Liver (tissue), 9 donors: ENCODE results near the gene SMYD2. TPM values are rescaled to one million over a fixed set of nuclear protein-coding genes. Genes with fewer than 3 reads are reported as not detected.

ENCODE experiments used
- DNase-seq: peaks from one replicate; pipeline ENCODE4 v3.0.0-alpha.2; 2017; ENCODE audit warnings: low spot score
- H3K27ac ChIP-seq, 2 donors: one replicate each; pipeline ENCODE4 v1.7.0; 2013; ENCODE audit warnings: inconsistent platforms in 2 of 2, low read length in 2 of 2, control low read depth in 1 of 2, low read depth in 1 of 2, mild to moderate bottlenecking in 1 of 2
- H3K27me3 ChIP-seq, 4 donors: one replicate each; pipeline versions ENCODE4 v1.6.1 to v1.7.0; 2013; ENCODE audit warnings: low read length in 3 of 4, inconsistent platforms in 1 of 4, mild to moderate bottlenecking in 1 of 4, moderate library complexity in 1 of 4; ENCODE audit not compliant: control insufficient read depth in 4 of 4, insufficient read depth in 4 of 4
- H3K36me3 ChIP-seq, 4 donors: one replicate each; pipeline versions ENCODE4 v1.6.1 to v1.7.0; 2013; ENCODE audit warnings: low read length in 3 of 4, mild to moderate bottlenecking in 3 of 4, low read depth in 1 of 4, moderate library complexity in 1 of 4; ENCODE audit not compliant: control insufficient read depth in 4 of 4, insufficient read depth in 3 of 4
- H3K4me1 ChIP-seq, 4 donors: one replicate each; pipeline versions ENCODE4 v1.6.1 to v1.7.0; 2013; ENCODE audit warnings: low read length in 3 of 4, mild to moderate bottlenecking in 3 of 4, moderate library complexity in 1 of 4; ENCODE audit not compliant: control insufficient read depth in 4 of 4, insufficient read depth in 4 of 4
- H3K4me3 ChIP-seq, 3 donors: one replicate each; pipeline versions ENCODE4 v1.6.1 to v1.7.0; 2013; ENCODE audit warnings: low read length in 3 of 3, control low read depth in 1 of 3, low read depth in 1 of 3, mild to moderate bottlenecking in 1 of 3
- H3K9ac ChIP-seq, 2 donors: one replicate each; pipeline ENCODE4 v1.7.0; 2013; ENCODE audit warnings: low read length in 2 of 2, mild to moderate bottlenecking in 2 of 2, moderate library complexity in 2 of 2, control low read depth in 1 of 2, low read depth in 1 of 2
- H3K9me3 ChIP-seq, 4 donors: one replicate each; pipeline versions ENCODE4 v1.6.1 to v1.7.0; 2013; ENCODE audit warnings: low read length in 3 of 4; ENCODE audit not compliant: control insufficient read depth in 4 of 4
- EGR1 ChIP-seq, 2 donors: IDR thresholded peaks; 2 replicates each; pipeline ENCODE4 v1.6.1; 2016 to 2018; ENCODE audit warnings: antibody characterized with exemption in 2 of 2, low read depth in 2 of 2
- FOXA1 ChIP-seq: IDR thresholded peaks from 2 replicates; pipeline ENCODE4 v1.6.1; 2016; ENCODE audit warnings: antibody characterized with exemption
- FOXA2 ChIP-seq: IDR thresholded peaks from 2 replicates; pipeline ENCODE4 v1.6.1; 2016; ENCODE audit warnings: antibody characterized with exemption
- HNF4A ChIP-seq, 2 donors: conservative IDR thresholded peaks; 2 replicates each; pipeline ENCODE4 v1.6.1; 2016; ENCODE audit warnings: antibody characterized with exemption in 2 of 2, mild to moderate bottlenecking in 2 of 2
- HNF4G ChIP-seq: IDR thresholded peaks from 2 replicates; pipeline ENCODE4 v1.6.1; 2016; ENCODE audit warnings: antibody characterized with exemption
- JUND ChIP-seq, 2 donors: IDR thresholded peaks; 2 replicates each; pipeline ENCODE4 v1.6.1; 2016; ENCODE audit warnings: antibody characterized with exemption in 2 of 2
- RAD21 ChIP-seq, 2 donors: IDR thresholded peaks; 2 replicates each; pipeline ENCODE4 v1.6.1; 2016; ENCODE audit warnings: antibody characterized with exemption in 2 of 2, mild to moderate bottlenecking in 2 of 2
- SP1 ChIP-seq: IDR thresholded peaks from 2 replicates; pipeline ENCODE4 v1.6.1; 2018; ENCODE audit warnings: antibody characterized with exemption, mild to moderate bottlenecking
- WGBS: extraction: QIAGEN DNeasy Blood & Tissue Kit; methylation state at CpG from one replicate; pipeline ENCODE4 v1.1.7; 2013; 5-methylcytosine and 5-hydroxymethylcytosine counted together
- polyA plus RNA-seq, 2 donors: library from polyadenylated mRNA; stranded (reverse) in 1 of 2; unstranded in 1 of 2; fragments of 200-250 nt in 1 of 2; fragments of >200 nt in 1 of 2; fragmentation: Nextera tagmentation in 1 of 2; extraction: Ambion mirVana in 1 of 2; gene quantifications; one replicate each; pipeline versions ENCODE4 v1.2.1 to v1.2.3, GENCODE V29; 2013 to 2015
- total RNA-seq, 2 donors: library from RNA; depleted of rRNA; stranded (reverse); fragments of >200 nt; gene quantifications; one replicate each; pipeline ENCODE4 v1.2.3, GENCODE V29; 2014
- TF ChIP-seq, protein P1 (sequence below): fragments of 150-350 bp; IDR thresholded peaks from 2 replicates; pipeline ENCODE4 v1.5.1; 2017; ENCODE audit warnings: improper control_type of control experiment, low read depth, low read length; ENCODE audit not compliant: missing input control
- TF ChIP-seq, protein P2 (sequence below): IDR thresholded peaks from 2 replicates; pipeline ENCODE4 v1.6.1; 2016; ENCODE audit warnings: antibody characterized with exemption
- TF ChIP-seq, protein P3 (sequence below): IDR thresholded peaks from 2 replicates; pipeline ENCODE4 v1.6.1; 2016; ENCODE audit warnings: antibody characterized with exemption
- donor health status: healthy.
- donor health status: healthy.
- donor health status: healthy.
- donor health status: healthy.
- donor health status: healthy.

Gene SMYD2
- total and polyA plus RNA-seq, 4 donors, result 11.9 to 20.2 (median 17.2) TPM

DNA sequence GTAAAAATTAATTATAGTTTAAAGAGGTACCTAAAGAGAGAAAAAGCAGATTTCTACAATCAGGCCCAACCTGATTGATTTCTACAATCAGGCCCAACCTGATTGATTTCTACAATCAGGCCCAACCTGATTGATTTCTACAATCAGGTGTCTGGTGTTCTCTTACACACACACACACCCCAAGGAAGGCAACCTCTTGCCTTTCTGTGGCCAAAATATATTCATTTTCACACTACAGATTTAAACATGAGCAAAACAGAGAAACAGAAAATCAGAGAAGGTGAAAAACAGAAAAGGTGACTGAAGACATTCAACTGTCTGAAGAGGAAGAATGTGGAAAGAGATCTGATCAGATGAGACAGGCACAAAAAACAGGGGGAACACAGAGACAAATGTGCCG, 104.5 kb downstream of the SMYD2 start:
- Histone ChIP-seq H3K9ac (no peak overlapping the region), H3K4me3 (no peak overlapping the region), H3K27ac (no peak overlapping the region), H3K4me1 (no peaks in the 10 kb centered on the region), H3K36me3 (no peaks in the 10 kb centered on the region), H3K27me3 (no peaks in the 10 kb centered on the region), H3K9me3 (no peaks in the 10 kb centered on the region)
- DNase-seq, result no peak
- TF ChIP-seq EGR1 (IDR thresholded peaks at IDR 0.05; ENCODE audit: low read depth in 2 of 2) (no peak), FOXA2 (no peak), HNF4G (no peak), FOXA1 (no peak), RAD21 (IDR thresholded peaks at IDR 0.05) (no peak), SP1 (no peak), HNF4A (conservative IDR thresholded peaks at IDR 0.05) (no peak)
- TF ChIP-seq, protein P1, sequence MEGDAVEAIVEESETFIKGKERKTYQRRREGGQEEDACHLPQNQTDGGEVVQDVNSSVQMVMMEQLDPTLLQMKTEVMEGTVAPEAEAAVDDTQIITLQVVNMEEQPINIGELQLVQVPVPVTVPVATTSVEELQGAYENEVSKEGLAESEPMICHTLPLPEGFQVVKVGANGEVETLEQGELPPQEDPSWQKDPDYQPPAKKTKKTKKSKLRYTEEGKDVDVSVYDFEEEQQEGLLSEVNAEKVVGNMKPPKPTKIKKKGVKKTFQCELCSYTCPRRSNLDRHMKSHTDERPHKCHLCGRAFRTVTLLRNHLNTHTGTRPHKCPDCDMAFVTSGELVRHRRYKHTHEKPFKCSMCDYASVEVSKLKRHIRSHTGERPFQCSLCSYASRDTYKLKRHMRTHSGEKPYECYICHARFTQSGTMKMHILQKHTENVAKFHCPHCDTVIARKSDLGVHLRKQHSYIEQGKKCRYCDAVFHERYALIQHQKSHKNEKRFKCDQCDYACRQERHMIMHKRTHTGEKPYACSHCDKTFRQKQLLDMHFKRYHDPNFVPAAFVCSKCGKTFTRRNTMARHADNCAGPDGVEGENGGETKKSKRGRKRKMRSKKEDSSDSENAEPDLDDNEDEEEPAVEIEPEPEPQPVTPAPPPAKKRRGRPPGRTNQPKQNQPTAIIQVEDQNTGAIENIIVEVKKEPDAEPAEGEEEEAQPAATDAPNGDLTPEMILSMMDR, result no peak
- TF ChIP-seq, protein P2, sequence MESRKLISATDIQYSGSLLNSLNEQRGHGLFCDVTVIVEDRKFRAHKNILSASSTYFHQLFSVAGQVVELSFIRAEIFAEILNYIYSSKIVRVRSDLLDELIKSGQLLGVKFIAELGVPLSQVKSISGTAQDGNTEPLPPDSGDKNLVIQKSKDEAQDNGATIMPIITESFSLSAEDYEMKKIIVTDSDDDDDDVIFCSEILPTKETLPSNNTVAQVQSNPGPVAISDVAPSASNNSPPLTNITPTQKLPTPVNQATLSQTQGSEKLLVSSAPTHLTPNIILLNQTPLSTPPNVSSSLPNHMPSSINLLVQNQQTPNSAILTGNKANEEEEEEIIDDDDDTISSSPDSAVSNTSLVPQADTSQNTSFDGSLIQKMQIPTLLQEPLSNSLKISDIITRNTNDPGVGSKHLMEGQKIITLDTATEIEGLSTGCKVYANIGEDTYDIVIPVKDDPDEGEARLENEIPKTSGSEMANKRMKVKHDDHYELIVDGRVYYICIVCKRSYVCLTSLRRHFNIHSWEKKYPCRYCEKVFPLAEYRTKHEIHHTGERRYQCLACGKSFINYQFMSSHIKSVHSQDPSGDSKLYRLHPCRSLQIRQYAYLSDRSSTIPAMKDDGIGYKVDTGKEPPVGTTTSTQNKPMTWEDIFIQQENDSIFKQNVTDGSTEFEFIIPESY, result no peak
- WGBS, result 97% methylated on average over 1 of the region's 1 CpG

GRCh38 chr1:214386333-214386732, 105.4 kb downstream of the SMYD2 start:
- H3K36me3 ChIP-seq, result no peaks in the 10 kb centered on the region
- no peak overlapping the region for H3K27ac ChIP-seq
- TF ChIP-seq JUND (IDR thresholded peaks at IDR 0.05) (no peak), SP1 (no peak)
- TF ChIP-seq, protein P1, result no peak
- TF ChIP-seq, protein P2, result no peak
- TF ChIP-seq, protein P3, sequence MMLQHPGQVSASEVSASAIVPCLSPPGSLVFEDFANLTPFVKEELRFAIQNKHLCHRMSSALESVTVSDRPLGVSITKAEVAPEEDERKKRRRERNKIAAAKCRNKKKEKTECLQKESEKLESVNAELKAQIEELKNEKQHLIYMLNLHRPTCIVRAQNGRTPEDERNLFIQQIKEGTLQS, result no peak
- no peaks in the 10 kb centered on the region for H3K9me3 ChIP-seq
- no peak overlapping the region for H3K4me3 ChIP-seq
- no peak overlapping the region for H3K9ac ChIP-seq
- H3K4me1 ChIP-seq, result no peaks in the 10 kb centered on the region
- no peaks in the 10 kb centered on the region for H3K27me3 ChIP-seq
- DNase-seq, result no peak
- WGBS, result 93% methylated on average over 7 of the region's 7 CpGs
